C4-2B (cell line): ENCODE measurements around the gene CCDC127.
A peak's percentile ranks its signal among the peaks of the same experiment; 100 is the strongest.
"Not testable (repeated sequence)": the region's sequence is repeated elsewhere in the genome, so short reads cannot be mapped to it uniquely, and the experiment has no call there.

Experiments used
- H3K27ac ChIP-seq: fragments of 450-650 bp; 2 replicates; pipeline ENCODE4 v1.5.1; 2017
- ZFX ChIP-seq: fragments of 450-650 bp; IDR thresholded peaks from 2 replicates; pipeline ENCODE4 v1.6.1; 2017
- TF ChIP-seq, protein P1 (sequence below): fragments of 450-650 bp; conservative IDR thresholded peaks from 2 replicates; pipeline ENCODE4 v1.5.1; 2017; ENCODE audit warnings: mild to moderate bottlenecking

The CCDC127 gene

GRCh38 chr5:218457-219291 lies 721 bp upstream of the CCDC127 start:
- H3K27ac ChIP-seq = peak overlapping the region; percentile 91
- TF ChIP-seq, protein P1, sequence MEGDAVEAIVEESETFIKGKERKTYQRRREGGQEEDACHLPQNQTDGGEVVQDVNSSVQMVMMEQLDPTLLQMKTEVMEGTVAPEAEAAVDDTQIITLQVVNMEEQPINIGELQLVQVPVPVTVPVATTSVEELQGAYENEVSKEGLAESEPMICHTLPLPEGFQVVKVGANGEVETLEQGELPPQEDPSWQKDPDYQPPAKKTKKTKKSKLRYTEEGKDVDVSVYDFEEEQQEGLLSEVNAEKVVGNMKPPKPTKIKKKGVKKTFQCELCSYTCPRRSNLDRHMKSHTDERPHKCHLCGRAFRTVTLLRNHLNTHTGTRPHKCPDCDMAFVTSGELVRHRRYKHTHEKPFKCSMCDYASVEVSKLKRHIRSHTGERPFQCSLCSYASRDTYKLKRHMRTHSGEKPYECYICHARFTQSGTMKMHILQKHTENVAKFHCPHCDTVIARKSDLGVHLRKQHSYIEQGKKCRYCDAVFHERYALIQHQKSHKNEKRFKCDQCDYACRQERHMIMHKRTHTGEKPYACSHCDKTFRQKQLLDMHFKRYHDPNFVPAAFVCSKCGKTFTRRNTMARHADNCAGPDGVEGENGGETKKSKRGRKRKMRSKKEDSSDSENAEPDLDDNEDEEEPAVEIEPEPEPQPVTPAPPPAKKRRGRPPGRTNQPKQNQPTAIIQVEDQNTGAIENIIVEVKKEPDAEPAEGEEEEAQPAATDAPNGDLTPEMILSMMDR = no peak
- peak; percentile 40; the same call in 1 of the 2 replicates for TF ChIP-seq ZFX

- not testable (repeated sequence) for H3K27ac ChIP-seq
Observed at GRCh38 chr5:216076-216475, 1.9 kb downstream of the CCDC127 start.

DNA sequence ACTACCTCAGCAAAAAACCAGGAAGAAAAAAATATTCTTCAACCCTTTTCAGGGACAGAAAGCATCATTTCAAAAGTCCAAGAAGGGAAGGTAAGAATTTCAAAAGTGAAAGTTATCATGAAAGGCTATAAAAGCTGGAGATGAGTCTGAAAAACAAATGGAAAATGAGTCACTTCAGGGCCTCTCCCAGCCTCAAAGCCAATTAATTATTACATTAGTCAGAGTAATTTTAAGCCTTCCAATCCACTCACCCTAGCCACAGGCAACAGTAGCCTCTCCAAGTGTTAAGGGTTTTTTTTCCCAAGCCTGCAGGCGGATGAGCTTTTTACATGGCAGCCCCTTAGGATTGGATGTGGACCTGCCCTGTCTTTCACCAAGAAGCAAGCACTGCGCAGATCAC lies 2.7 kb downstream of the CCDC127 start:
- H3K27ac ChIP-seq = not testable (repeated sequence)

DNA sequence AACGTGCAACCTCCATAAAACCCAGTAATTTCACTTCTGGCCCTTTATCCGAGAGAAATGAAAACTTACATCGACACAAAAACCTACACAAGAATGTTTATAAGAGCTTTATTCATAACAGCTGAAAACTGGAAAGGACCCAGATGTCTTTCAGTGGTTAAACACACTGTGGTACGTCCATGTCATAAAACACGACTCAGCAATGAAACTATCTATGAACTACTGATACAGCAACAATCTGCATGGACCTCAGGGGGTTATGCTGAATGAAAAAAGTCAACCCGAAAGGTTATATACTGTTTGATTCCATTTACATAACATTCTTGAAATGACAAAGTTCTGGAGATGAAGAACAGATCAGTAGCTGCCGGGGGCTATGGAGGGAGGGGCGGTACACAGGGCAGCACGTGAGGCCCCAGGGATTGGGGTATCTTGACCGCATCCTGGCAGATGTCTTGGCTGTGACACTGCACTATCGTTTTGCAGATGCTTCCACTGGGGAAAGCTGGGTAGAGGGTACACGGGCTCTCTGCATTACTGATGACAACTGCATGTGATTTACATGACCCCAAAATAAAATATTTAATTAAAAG lies 4.1 kb downstream of the CCDC127 start:
- TF ChIP-seq, protein P1 = no peak
- no peak for TF ChIP-seq ZFX

GRCh38 chr5:208449-209114 lies 9.4 kb downstream of the CCDC127 start:
- TF ChIP-seq ZFX = no peak
- TF ChIP-seq, protein P1 = no peak
- H3K27ac ChIP-seq = no peak overlapping the region

More for the DNA sequence above, 4.1 kb downstream of the CCDC127 start:
- no peak overlapping the region for H3K27ac ChIP-seq

DNA sequence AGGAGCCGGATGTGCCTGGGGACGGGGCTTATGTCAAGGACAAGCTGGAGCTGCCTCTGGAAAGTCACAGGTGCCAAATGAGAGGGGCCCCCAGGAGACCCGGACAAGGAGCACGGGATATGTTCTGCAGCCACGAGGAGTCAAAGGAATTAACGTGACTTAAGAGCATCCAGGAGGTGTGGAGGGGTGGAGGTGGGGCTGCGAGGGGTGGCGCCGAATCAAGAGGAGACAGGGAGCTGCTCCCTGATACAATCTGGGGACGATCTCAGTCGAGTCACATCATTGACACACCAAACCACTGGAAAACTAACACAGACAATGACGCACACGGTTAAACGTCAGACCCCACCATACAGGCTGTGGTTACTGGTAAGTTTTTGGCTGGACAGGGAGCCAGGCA lies 10.4 kb downstream of the CCDC127 start:
- no peak overlapping the region for H3K27ac ChIP-seq
- TF ChIP-seq, protein P1 = no peak
- no peak for TF ChIP-seq ZFX

DNA sequence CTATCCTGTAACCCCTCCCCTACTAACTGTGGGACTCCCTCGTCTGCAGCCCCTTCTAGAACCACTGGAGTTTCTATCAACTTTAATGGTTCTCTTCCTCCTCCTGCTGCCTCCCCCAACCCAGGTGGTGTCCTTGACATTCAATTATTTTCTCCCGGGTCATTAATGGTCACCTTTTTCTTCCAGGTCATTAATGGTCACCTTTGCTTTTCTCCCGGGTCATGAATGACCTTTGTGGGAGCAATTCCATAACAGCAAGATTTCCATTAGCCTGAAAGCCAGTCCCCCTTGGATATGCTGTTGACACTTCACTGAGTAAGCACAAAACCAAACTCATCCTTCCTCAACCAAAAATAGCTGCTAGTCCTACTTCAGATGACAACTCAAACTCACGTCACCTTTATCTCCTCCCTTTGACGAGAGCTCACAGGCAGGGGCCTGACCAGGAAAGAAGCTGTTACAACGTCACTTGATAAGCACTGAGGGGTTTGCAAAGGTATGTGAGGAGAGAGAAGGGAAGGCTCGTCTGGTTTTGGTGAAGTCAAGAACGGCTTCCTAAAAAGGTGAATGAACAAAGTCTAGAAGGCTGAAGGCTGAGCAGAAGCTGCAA lies 10.9 kb downstream of the CCDC127 start:
- TF ChIP-seq, protein P1 = no peak
- no peak for TF ChIP-seq ZFX
- H3K27ac ChIP-seq = no peak overlapping the region

DNA sequence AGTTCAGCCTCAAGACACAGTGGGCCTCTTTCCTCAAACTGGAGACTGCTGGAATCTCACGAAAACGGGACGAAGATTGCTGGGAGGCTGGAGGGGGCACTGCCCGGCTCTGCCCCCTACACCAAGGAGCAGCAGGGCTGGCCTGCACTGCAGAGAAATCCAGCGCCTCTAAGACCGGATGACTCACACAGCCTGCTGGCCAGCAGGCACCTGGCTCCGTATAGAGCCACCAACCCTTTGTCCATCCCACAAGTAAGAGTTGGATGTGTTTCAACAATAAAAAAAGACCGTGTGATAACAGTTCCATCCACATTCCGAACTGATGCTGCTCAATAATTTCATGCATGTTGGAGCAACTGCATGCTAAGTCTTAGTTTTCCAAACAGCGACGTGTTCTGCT lies 11.5 kb downstream of the CCDC127 start:
- no peak overlapping the region for H3K27ac ChIP-seq
- no peak for TF ChIP-seq ZFX
- TF ChIP-seq, protein P1 = no peak
